Measurements from ENCODE around the gene UBE2E1.
A peak's percentile ranks its signal among the peaks of the same experiment; 100 is the strongest.

The UBE2E1 gene

DNA sequence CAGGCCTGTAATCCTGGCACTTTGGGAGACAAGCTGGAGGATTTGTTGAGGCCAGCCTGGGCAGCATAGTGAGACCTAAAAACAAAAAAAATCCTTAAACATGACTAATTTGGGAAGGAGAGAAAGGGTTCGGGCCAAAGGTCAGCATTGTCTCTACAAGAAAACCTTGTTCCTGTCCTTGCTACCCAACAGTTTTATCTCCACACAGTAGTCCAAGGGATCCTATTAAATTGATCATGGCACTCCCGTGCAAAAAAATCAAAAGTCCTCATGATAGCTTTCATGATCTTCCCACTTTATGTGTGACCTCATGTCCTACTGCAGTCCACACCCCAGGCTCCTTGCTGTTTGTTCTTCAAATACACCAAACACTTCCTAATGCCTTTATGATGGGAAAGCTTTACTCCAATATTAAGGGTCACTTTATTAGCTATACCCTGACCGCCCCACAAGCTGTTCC lies 115.3 kb downstream of the UBE2E1 start:
- no peak overlapping the region for H3K4me3 ChIP-seq (ENCODE audit: low read depth, low read length)
- no peak for TF ChIP-seq POLR2A (IDR thresholded peaks at IDR 0.05; ENCODE audit: extremely low read depth, insufficient read length)
- no peak for TF ChIP-seq CTCF (IDR thresholded peaks at IDR 0.05; ENCODE audit: low read depth, low read length)
- TF ChIP-seq MAX (IDR thresholded peaks at IDR 0.05; ENCODE audit: low read depth, low read length): no peak
- TF ChIP-seq MYC (IDR thresholded peaks at IDR 0.05; ENCODE audit: low read depth, low read length): no peak
- peak; percentile 33 for DNase-seq (ENCODE audit: low read depth)

- H3K4me3 ChIP-seq (ENCODE audit: low read depth, low read length): no peak overlapping the region
These were observed 118.0 kb downstream of the UBE2E1 start for GRCh38 chr3:23923786-23924185.

GRCh38 chr3:23926246-23926645 lies 120.5 kb downstream of the UBE2E1 start:
- no peak for DNase-seq (ENCODE audit: low read depth)
- TF ChIP-seq CTCF (IDR thresholded peaks at IDR 0.05; ENCODE audit: low read depth, low read length): no peak
- TF ChIP-seq POLR2A (IDR thresholded peaks at IDR 0.05; ENCODE audit: extremely low read depth, insufficient read length): no peak
- no peak for TF ChIP-seq MAX (IDR thresholded peaks at IDR 0.05; ENCODE audit: low read depth, low read length)
- no peak for TF ChIP-seq MYC (IDR thresholded peaks at IDR 0.05; ENCODE audit: low read depth, low read length)
- H3K4me3 ChIP-seq (ENCODE audit: low read depth, low read length): no peak overlapping the region

More at GRCh38 chr3:23923786-23924185, 118.0 kb downstream of the UBE2E1 start:
- no peak for TF ChIP-seq CTCF (IDR thresholded peaks at IDR 0.05; ENCODE audit: low read depth, low read length)
- no peak for TF ChIP-seq POLR2A (IDR thresholded peaks at IDR 0.05; ENCODE audit: extremely low read depth, insufficient read length)
- TF ChIP-seq MAX (IDR thresholded peaks at IDR 0.05; ENCODE audit: low read depth, low read length): no peak
- TF ChIP-seq MYC (IDR thresholded peaks at IDR 0.05; ENCODE audit: low read depth, low read length): no peak
- DNase-seq (ENCODE audit: low read depth): no peak

- H3K4me3 ChIP-seq (ENCODE audit: low read depth, low read length): no peak overlapping the region
- no peak for DNase-seq (ENCODE audit: low read depth)
- TF ChIP-seq POLR2A (IDR thresholded peaks at IDR 0.05; ENCODE audit: extremely low read depth, insufficient read length): no peak
- no peak for TF ChIP-seq MYC (IDR thresholded peaks at IDR 0.05; ENCODE audit: low read depth, low read length)
- TF ChIP-seq MAX (IDR thresholded peaks at IDR 0.05; ENCODE audit: low read depth, low read length): no peak
- no peak for TF ChIP-seq CTCF (IDR thresholded peaks at IDR 0.05; ENCODE audit: low read depth, low read length)
These were observed 121.0 kb downstream of the UBE2E1 start for GRCh38 chr3:23926736-23927135.

DNA sequence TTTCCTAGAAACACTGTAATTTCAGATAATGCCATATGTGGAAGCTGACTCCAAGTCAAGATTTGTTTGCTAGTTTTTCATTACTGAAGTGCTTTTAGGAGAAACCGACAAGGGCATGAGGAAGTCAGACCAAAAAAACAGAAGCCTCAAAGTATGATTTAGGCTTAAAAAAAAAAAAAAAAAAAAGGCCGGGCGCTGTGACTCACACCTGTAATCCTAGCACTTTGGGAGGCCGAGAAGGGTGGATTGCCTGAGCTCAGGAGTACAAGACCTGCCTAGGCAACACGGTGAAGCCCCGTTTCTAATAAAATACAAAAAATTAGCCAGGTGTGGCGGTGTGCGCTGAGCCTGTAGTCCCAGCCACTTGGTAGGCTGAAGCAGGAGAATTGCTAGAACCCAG lies 122.8 kb downstream of the UBE2E1 start:
- no peak overlapping the region for H3K4me3 ChIP-seq (ENCODE audit: low read depth, low read length)
- DNase-seq (ENCODE audit: low read depth): no peak
- TF ChIP-seq MAX (IDR thresholded peaks at IDR 0.05; ENCODE audit: low read depth, low read length) (no peak), MYC (IDR thresholded peaks at IDR 0.05; ENCODE audit: low read depth, low read length) (no peak), POLR2A (IDR thresholded peaks at IDR 0.05; ENCODE audit: extremely low read depth, insufficient read length) (no peak), CTCF (IDR thresholded peaks at IDR 0.05; ENCODE audit: low read depth, low read length) (no peak)

Measured in NB4 (cell line).